ENCODE results near the gene SPOPL. TPM values are rescaled to one million over a fixed set of nuclear protein-coding genes. Genes with fewer than 3 reads are reported as not detected.
A peak's percentile ranks its signal among the peaks of the same experiment; 100 is the strongest.

The SPOPL gene
- total and polyA plus RNA-seq, 9 of the 15 experiments (the other 6 are each of a cell fraction or from before 2014, with no cell fraction given) = 0.53 to 6.1 (median 4.1) TPM

GRCh38 chr2:138454761-138455160 lies 46.8 kb upstream of the SPOPL start (continued):
- no peak for TF ChIP-seq PTBP1 (IDR thresholded peaks at IDR 0.05; ENCODE audit: low read depth, low read length)
- no peak for TF ChIP-seq GTF2F1 (IDR thresholded peaks at IDR 0.05; ENCODE audit: low read depth, low read length)
- no peak for TF ChIP-seq POLR2H (tag; IDR thresholded peaks at IDR 0.05; ENCODE audit: low read depth)
- TF ChIP-seq CBFA2T3 (IDR thresholded peaks at IDR 0.05) = peak; percentile 74
- no peak for TF ChIP-seq CSDE1 (IDR thresholded peaks at IDR 0.05)
- TF ChIP-seq MTA2 (IDR thresholded peaks at IDR 0.05; ENCODE audit: low read depth) = 0 out of 2 replicates have a peak, but pooled peaks have one; percentile 16
- TF ChIP-seq TCF3 (CRISPR knock-in tag; IDR thresholded peaks at IDR 0.05) = peak; percentile 49; the same call in 1 of the 2 replicates
- no peak for TF ChIP-seq POU5F1 (IDR thresholded peaks at IDR 0.05; ENCODE audit: borderline replicate concordance, low read depth, low read length, partially characterized antibody)
- peak; percentile 32; the same call in 1 of the 2 replicates for TF ChIP-seq NCOR1 (IDR thresholded peaks at IDR 0.05)
- TF ChIP-seq, protein P1, sequence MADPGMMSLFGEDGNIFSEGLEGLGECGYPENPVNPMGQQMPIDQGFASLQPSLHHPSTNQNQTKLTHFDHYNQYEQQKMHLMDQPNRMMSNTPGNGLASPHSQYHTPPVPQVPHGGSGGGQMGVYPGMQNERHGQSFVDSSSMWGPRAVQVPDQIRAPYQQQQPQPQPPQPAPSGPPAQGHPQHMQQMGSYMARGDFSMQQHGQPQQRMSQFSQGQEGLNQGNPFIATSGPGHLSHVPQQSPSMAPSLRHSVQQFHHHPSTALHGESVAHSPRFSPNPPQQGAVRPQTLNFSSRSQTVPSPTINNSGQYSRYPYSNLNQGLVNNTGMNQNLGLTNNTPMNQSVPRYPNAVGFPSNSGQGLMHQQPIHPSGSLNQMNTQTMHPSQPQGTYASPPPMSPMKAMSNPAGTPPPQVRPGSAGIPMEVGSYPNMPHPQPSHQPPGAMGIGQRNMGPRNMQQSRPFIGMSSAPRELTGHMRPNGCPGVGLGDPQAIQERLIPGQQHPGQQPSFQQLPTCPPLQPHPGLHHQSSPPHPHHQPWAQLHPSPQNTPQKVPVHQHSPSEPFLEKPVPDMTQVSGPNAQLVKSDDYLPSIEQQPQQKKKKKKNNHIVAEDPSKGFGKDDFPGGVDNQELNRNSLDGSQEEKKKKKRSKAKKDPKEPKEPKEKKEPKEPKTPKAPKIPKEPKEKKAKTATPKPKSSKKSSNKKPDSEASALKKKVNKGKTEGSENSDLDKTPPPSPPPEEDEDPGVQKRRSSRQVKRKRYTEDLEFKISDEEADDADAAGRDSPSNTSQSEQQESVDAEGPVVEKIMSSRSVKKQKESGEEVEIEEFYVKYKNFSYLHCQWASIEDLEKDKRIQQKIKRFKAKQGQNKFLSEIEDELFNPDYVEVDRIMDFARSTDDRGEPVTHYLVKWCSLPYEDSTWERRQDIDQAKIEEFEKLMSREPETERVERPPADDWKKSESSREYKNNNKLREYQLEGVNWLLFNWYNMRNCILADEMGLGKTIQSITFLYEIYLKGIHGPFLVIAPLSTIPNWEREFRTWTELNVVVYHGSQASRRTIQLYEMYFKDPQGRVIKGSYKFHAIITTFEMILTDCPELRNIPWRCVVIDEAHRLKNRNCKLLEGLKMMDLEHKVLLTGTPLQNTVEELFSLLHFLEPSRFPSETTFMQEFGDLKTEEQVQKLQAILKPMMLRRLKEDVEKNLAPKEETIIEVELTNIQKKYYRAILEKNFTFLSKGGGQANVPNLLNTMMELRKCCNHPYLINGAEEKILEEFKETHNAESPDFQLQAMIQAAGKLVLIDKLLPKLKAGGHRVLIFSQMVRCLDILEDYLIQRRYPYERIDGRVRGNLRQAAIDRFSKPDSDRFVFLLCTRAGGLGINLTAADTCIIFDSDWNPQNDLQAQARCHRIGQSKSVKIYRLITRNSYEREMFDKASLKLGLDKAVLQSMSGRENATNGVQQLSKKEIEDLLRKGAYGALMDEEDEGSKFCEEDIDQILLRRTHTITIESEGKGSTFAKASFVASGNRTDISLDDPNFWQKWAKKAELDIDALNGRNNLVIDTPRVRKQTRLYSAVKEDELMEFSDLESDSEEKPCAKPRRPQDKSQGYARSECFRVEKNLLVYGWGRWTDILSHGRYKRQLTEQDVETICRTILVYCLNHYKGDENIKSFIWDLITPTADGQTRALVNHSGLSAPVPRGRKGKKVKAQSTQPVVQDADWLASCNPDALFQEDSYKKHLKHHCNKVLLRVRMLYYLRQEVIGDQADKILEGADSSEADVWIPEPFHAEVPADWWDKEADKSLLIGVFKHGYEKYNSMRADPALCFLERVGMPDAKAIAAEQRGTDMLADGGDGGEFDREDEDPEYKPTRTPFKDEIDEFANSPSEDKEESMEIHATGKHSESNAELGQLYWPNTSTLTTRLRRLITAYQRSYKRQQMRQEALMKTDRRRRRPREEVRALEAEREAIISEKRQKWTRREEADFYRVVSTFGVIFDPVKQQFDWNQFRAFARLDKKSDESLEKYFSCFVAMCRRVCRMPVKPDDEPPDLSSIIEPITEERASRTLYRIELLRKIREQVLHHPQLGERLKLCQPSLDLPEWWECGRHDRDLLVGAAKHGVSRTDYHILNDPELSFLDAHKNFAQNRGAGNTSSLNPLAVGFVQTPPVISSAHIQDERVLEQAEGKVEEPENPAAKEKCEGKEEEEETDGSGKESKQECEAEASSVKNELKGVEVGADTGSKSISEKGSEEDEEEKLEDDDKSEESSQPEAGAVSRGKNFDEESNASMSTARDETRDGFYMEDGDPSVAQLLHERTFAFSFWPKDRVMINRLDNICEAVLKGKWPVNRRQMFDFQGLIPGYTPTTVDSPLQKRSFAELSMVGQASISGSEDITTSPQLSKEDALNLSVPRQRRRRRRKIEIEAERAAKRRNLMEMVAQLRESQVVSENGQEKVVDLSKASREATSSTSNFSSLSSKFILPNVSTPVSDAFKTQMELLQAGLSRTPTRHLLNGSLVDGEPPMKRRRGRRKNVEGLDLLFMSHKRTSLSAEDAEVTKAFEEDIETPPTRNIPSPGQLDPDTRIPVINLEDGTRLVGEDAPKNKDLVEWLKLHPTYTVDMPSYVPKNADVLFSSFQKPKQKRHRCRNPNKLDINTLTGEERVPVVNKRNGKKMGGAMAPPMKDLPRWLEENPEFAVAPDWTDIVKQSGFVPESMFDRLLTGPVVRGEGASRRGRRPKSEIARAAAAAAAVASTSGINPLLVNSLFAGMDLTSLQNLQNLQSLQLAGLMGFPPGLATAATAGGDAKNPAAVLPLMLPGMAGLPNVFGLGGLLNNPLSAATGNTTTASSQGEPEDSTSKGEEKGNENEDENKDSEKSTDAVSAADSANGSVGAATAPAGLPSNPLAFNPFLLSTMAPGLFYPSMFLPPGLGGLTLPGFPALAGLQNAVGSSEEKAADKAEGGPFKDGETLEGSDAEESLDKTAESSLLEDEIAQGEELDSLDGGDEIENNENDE (IDR thresholded peaks at IDR 0.05; ENCODE audit: low read depth, low read length) = no peak
- no peak for TF ChIP-seq SETDB1 (IDR thresholded peaks at IDR 0.05; ENCODE audit: low read length)
- no peak for TF ChIP-seq ESRRA (IDR thresholded peaks at IDR 0.05; ENCODE audit: borderline replicate concordance, low read depth)
